NB4 (cell line): ENCODE data around the gene DUSP14.
"Not testable (repeated sequence)": the region's sequence is repeated elsewhere in the genome, so short reads cannot be mapped to it uniquely, and the experiment has no call there.

ENCODE experiments used
- DNase-seq: peaks from one replicate; pipeline ENCODE4 v3.0.0; 2010; ENCODE audit warnings: low read depth
- H3K4me3 ChIP-seq: one replicate; pipeline ENCODE4 v1.5.1; 2011; ENCODE audit warnings: mild to moderate bottlenecking, low read depth, low read length, moderate library complexity
- MYC ChIP-seq: IDR thresholded peaks from 2 replicates; pipeline ENCODE4 v1.6.1; 2011; ENCODE audit warnings: low read depth, low read length
- POLR2A ChIP-seq: IDR thresholded peaks from 2 replicates; pipeline ENCODE4 v1.6.1; 2011; ENCODE audit warnings: mild to moderate bottlenecking; ENCODE audit not compliant: insufficient read length; ENCODE audit errors: extremely low read depth
- TF ChIP-seq, protein P1 (sequence below): IDR thresholded peaks from 2 replicates; pipeline ENCODE4 v1.6.1; 2011; ENCODE audit warnings: low read depth, low read length
- TF ChIP-seq, protein P2 (sequence below): IDR thresholded peaks from one replicate; pipeline ENCODE4 v1.5.1; 2012; ENCODE audit warnings: low read depth, low read length

Gene DUSP14

DNA sequence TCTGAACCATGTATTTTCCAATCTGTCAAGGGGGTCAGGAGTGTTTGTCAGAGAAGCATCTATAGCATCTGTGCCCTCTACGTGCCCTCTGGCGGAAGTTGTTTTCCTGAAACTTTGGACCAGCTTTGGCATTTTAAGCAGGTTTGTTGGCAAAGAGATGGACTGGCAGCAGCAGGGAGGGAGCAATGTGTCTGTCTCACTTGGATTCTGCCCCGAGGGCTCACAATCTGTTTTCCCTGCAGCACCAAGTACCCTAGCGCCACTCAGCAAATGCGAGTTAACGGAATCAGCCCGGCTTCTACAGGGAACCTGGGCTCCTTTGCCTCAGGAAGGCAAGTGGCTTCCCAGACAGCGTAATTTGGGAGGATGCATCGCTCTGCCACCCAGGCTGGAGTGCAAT, 17.4 kb downstream of the DUSP14 start:
- DNase-seq = no peak
- H3K4me3 ChIP-seq = no peak overlapping the region
- TF ChIP-seq, protein P1, sequence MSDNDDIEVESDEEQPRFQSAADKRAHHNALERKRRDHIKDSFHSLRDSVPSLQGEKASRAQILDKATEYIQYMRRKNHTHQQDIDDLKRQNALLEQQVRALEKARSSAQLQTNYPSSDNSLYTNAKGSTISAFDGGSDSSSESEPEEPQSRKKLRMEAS = no peak
- TF ChIP-seq POLR2A (no peak), MYC (no peak)
- TF ChIP-seq, protein P2, sequence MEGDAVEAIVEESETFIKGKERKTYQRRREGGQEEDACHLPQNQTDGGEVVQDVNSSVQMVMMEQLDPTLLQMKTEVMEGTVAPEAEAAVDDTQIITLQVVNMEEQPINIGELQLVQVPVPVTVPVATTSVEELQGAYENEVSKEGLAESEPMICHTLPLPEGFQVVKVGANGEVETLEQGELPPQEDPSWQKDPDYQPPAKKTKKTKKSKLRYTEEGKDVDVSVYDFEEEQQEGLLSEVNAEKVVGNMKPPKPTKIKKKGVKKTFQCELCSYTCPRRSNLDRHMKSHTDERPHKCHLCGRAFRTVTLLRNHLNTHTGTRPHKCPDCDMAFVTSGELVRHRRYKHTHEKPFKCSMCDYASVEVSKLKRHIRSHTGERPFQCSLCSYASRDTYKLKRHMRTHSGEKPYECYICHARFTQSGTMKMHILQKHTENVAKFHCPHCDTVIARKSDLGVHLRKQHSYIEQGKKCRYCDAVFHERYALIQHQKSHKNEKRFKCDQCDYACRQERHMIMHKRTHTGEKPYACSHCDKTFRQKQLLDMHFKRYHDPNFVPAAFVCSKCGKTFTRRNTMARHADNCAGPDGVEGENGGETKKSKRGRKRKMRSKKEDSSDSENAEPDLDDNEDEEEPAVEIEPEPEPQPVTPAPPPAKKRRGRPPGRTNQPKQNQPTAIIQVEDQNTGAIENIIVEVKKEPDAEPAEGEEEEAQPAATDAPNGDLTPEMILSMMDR = no peak

DNA sequence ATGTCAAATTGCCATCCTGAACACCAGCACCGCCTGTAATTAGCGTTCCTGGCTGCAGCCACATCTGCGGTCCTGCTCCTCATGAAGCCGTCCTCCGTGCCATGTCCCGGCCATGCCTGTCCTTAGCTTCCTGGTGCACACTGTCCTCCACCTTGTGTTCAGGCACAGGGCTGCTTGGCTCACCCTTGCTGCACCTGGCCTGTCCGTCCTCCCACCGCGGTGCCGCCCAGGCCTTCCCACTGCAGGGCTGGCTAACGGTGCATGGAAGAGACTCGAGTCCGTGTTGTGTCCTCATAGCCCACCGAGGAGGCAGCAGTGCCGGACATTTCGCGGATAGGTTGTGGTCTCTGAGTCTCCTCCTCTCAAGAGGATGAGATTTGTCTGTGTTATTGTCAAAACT, 20.4 kb downstream of the DUSP14 start:
- H3K4me3 ChIP-seq = no peak overlapping the region
- no peak for DNase-seq
- TF ChIP-seq, protein P2 = no peak
- no peak for TF ChIP-seq POLR2A

DNA sequence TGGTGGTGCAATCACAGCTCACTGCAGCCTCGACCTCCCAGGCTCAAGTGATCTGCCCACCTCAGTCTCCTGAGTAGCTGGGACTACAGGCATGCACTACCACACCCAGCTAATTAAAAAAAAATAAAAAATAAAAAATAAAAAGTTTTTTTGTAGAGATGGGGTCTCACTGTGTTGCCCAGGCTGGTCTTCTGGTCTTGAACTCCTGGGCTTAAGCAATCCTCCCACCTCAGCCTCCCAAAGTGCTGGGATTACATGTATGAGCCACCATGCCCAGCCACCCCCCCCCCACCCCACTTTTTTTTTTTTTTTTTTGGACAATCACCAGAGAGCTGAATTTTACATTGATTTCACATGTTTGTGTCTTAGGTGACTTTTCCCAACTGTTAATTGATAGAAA, 22.0 kb downstream of the DUSP14 start:
- not testable (repeated sequence) for DNase-seq, H3K4me3 ChIP-seq

DNA sequence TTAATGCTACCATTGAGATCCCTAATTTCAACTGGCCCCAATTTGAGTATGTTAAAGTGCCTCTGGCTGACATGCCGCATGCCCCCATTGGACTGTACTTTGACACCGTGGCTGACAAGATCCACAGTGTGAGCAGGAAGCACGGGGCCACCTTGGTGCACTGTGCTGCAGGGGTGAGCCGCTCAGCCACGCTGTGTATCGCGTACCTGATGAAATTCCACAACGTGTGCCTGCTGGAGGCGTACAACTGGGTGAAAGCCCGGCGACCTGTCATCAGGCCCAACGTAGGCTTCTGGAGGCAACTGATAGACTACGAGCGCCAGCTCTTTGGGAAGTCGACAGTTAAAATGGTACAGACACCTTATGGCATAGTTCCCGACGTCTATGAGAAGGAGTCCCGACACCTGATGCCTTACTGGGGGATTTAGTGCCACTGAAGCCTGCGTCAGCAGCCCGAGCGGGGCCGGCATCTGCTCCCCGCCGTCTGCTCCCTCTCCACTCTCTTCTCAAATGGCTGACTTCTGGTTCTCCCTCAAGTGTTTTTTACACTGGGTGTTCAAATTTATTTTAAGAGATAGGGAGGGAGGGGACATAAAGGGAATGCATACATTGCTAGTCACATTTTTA, 22.9 kb downstream of the DUSP14 start:
- no peak overlapping the region for H3K4me3 ChIP-seq
- TF ChIP-seq, protein P1 = no peak
- TF ChIP-seq MYC (no peak), POLR2A (no peak)
- TF ChIP-seq, protein P2 = no peak

DNA sequence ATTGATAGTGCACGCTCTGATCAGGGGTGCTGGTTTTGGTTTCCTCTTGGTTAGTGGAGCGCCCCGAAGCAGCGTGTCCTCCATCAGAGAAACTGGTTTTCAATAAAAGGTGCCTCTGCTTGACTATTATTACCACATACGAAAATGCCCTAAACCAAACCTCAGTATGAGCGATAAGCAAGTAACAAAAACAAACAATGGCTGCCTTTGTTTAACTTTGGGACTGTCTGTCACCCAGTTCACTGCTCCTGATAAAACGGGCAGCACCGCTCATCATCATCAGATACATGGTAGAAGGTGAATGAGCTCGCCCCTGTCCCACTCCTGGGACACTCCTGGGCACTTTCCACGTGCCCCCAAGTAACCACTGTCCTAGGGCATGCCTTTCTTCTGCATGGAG, 24.0 kb downstream of the DUSP14 start:
- TF ChIP-seq, protein P2 = no peak
- TF ChIP-seq, protein P1 = no peak
- H3K4me3 ChIP-seq = no peak overlapping the region
- DNase-seq = no peak

More for the DNA sequence above, 22.9 kb downstream of the DUSP14 start:
- DNase-seq = no peak

DNA sequence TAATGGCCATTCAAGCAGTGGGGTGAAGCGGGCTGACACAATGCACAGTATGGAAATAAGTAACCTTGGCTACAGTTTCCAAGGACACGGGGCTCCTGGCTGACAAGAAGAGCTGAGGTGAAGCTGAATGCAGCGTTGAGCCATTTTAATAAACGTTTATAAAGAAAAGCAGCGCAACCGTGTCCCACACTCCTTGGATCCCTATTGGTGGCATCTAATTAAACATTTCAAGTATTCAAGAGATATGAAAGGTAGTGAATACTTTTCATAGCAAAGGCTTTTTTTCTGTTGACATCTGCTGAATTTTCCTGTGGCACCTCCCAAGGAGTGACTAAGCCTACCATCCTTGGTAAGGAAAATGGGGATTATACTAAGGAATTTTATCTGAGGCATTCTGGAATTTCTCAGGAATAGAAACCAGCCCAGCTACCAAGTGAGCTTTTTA, 26.5 kb downstream of the DUSP14 start:
- no peak overlapping the region for H3K4me3 ChIP-seq
- TF ChIP-seq MYC (no peak), POLR2A (no peak)
- TF ChIP-seq, protein P1 = no peak
- TF ChIP-seq, protein P2 = no peak
- no peak for DNase-seq
